RKO (cell line): ENCODE measurements around the gene FPGS.
"Not testable (repeated sequence)": the region's sequence is repeated elsewhere in the genome, so short reads cannot be mapped to it uniquely, and the experiment has no call there.

Experiments used
- DNase-seq: peaks from one replicate; pipeline ENCODE4 v3.0.0-alpha.2; 2016; ENCODE audit warnings: low spot score

Gene FPGS, protein sequence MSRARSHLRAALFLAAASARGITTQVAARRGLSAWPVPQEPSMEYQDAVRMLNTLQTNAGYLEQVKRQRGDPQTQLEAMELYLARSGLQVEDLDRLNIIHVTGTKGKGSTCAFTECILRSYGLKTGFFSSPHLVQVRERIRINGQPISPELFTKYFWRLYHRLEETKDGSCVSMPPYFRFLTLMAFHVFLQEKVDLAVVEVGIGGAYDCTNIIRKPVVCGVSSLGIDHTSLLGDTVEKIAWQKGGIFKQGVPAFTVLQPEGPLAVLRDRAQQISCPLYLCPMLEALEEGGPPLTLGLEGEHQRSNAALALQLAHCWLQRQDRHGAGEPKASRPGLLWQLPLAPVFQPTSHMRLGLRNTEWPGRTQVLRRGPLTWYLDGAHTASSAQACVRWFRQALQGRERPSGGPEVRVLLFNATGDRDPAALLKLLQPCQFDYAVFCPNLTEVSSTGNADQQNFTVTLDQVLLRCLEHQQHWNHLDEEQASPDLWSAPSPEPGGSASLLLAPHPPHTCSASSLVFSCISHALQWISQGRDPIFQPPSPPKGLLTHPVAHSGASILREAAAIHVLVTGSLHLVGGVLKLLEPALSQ

GRCh38 chr9:127802576-127803443, at the start of gene FPGS:
FPGS (plus strand) TSS chr9:127802882; CDS start chr9:127802925, 43 bp downstream.
- DNase-seq, result peak; percentile 95

- no peak for DNase-seq
Measured at GRCh38 chr9:127753148-127753547, 49.5 kb upstream of the FPGS start.

DNA sequence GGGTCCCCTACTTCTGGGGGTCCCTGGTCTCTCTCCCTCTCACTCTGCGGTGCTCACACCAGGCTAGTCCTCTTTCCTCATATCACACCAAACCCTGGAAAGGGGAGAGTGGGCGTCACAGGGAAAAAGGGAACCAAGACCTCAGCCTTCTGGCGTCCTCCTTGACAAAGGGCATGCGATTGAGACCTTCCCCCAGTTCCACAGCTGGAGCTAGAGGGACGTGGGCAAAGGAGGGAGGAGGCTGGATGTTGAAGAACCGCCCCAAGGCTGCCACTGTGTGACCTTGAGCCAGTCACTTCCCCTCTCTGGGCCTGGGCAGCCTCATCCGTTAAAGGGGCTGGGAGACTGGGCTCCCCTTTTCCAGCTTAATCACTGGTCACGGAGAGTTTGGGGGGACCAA, 49.1 kb upstream of the FPGS start:
- no peak for DNase-seq

- no peak for DNase-seq
Measured at GRCh38 chr9:127754099-127755060, 48.3 kb upstream of the FPGS start.

- no peak for DNase-seq
Measured at GRCh38 chr9:127755061-127756060, 47.3 kb upstream of the FPGS start.

DNA sequence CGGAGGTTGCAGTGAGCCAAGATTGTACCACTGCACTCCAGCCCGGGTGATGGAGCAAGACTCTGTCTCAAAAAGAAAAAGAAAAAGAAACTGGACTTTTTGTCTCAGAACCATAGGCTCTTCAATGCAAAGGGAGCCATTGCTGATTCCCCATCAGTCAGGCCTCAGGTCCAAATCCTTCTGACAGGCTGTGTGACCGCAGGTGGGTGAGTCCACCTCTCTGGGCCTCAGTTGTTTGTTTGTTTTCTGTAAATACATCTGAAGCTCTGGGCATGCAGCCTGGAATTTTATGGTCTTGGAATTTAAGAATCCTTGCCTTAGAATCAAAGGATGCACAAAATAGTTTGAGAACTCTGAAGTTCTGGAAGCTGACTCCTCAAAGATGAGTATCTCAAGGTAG, 46.4 kb upstream of the FPGS start:
- DNase-seq, result no peak

DNA sequence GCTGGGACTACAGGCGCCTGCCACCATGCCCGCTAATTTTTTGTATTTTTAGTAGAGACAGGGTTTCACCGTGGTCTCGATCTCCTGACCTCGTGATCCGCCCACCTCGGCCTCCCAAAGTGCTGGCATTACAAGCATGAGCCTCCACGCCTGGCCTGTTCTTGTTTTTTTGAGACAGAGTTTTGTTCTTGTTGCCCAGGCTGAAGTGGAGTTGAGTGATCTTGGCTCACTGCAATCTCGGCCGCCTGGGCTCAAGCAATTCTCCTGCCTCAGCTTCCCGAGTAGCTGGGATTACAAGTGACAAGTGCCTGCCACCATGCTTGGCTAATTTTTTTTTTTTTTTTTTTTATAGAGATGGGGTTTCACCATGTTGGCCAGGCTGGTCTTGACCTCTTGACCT, 45.9 kb upstream of the FPGS start:
- not testable (repeated sequence) for DNase-seq

GRCh38 chr9:127758843-127759242, 43.8 kb upstream of the FPGS start:
- no peak for DNase-seq

- no peak for DNase-seq
Measured at GRCh38 chr9:127761061-127761460, 41.6 kb upstream of the FPGS start.

DNA sequence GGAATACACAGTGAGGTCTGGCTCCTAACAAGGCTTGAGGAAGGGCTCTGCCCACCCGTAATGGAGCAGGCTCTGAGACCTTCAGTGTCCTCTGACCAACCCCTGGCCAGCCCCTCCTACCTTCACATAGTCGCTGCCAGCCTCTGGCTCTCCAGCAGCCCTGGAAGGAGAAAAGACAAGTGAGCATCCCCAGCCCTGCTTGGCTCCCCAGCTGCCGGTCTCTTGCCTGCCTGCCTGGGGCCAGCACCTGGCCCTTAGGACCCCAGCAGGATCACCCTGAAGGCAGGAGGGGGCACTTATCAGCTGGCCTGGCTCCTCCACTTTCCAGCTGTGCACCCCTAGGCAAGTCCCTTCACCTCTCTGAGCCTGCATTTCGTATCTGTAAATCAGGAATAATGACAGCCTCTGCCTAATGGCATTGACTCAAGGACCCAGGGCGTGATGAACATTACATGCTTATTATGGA, 41.2 kb upstream of the FPGS start:
- no peak for DNase-seq

- no peak for DNase-seq
Measured at GRCh38 chr9:127762111-127762676, 40.5 kb upstream of the FPGS start.

- peak; percentile 51 for DNase-seq
Measured at GRCh38 chr9:127763918-127764384, 38.7 kb upstream of the FPGS start.

GRCh38 chr9:127765418-127765817, 37.3 kb upstream of the FPGS start:
- DNase-seq, result no peak

DNA sequence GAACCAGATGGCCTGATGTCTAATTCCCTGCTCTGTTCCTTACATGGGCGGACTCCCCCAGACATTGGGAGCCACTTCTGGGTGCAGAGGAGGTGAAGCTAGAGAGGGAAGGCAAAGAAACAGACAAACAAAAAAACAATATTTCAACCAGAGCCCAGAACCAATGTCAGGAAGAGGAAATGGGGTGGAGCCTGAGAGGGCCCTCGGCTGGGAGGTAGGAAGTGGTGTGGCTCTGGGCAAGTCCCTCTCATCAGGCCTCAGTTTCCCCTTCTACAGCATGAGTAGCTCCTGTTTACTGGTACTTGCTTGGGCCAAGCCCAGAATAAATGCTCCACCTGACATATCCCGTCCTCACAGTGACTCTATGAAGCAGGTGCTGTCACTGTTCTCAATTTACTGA, 35.3 kb upstream of the FPGS start:
- no peak for DNase-seq

DNA sequence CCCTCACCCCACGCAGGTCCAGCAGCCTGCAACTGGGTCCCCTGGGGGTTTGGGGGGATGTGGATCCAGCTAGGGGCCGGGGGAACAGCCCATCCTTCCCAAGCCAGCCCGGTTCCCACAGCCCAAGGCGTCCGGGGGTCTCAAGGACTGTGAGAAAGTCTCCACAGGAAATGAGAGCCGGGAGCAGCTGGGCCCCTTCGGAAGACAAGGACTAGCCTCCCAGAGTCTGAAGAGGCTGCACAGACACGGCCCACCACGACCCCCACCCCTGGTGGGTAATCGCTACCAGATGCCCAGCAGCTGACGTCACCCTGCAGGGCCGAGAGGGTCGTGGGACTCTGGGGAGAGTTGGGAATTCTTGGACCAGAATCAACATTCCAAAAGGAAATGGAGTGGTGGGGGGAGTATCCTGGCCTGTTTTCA, 34.8 kb upstream of the FPGS start:
- DNase-seq, result no peak

- no peak for DNase-seq
Measured at GRCh38 chr9:127768698-127769097, 34.0 kb upstream of the FPGS start.

GRCh38 chr9:127769101-127769500, 33.6 kb upstream of the FPGS start:
- DNase-seq, result no peak

DNA sequence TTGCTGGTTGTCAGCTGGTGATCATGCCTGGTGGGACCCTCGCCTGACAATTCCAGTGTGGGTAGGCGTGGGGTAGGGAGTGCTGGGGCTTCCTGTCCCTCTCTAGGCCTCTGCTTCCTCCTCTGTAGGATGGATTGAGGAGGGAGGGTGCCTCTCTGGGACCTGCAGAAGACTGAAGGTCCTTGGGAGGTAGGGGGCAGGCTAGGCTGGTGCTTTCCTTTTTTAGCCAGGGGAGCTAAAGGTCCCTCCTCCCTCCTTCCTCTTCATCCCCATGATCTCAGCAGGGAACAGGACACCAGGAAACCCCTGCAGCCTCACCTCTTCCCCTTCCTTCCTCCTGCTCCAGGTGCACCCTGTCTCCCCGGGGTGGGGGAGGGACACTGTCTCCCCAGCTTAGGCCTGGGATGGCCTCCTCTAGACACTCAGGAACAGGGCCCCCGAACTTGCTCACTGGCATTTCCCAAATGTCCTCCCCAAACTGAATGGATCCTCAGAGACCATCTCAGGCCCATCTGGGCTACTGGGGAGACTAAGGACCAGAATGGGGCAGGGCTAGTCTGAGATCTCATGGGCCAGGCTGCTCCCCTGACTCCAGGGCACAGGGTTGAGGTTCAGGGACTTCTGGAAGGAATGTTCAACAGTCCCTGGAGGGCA, 32.6 kb upstream of the FPGS start:
- DNase-seq, result no peak

GRCh38 chr9:127770583-127770904, 32.1 kb upstream of the FPGS start:
- DNase-seq, result no peak
